ENCODE data around the gene HUWE1.
"Not testable (repeated sequence)": the region's sequence is repeated elsewhere in the genome, so short reads cannot be mapped to it uniquely, and the experiment has no call there.

Gene HUWE1

GRCh38 chrX:53686151-53686885, at the start of gene HUWE1:
HUWE1 (minus strand) TSS chrX:53686719; CDS start chrX:53654107, 32,612 bp downstream.
- DNase-seq = peak in 55 of 56 donors; percentile 2 to 81 (median 57)

- DNase-seq = peak in 3 of 56 donors; percentile 0
Observed at GRCh38 chrX:53732797-53733196, 46.3 kb upstream of the HUWE1 start.

GRCh38 chrX:53729751-53730150, 43.2 kb upstream of the HUWE1 start:
- DNase-seq = no peak

GRCh38 chrX:53728506-53728905, 42.0 kb upstream of the HUWE1 start:
- no peak for DNase-seq

- DNase-seq = no peak
Observed at GRCh38 chrX:53724872-53725271, 38.4 kb upstream of the HUWE1 start.

GRCh38 chrX:53723381-53723780, 36.9 kb upstream of the HUWE1 start:
- no peak for DNase-seq

GRCh38 chrX:53721610-53722009, 35.1 kb upstream of the HUWE1 start:
- not testable (repeated sequence) for DNase-seq

GRCh38 chrX:53719666-53720065, 33.1 kb upstream of the HUWE1 start:
- not testable (repeated sequence) for DNase-seq

GRCh38 chrX:53718073-53718472, 31.6 kb upstream of the HUWE1 start:
- DNase-seq = no peak

- DNase-seq = no peak
Observed at GRCh38 chrX:53717205-53717604, 30.7 kb upstream of the HUWE1 start.

GRCh38 chrX:53716328-53717088, 30.0 kb upstream of the HUWE1 start:
- no peak for DNase-seq

GRCh38 chrX:53715346-53715924, 28.9 kb upstream of the HUWE1 start:
- DNase-seq = no peak

- no peak for DNase-seq
Observed at GRCh38 chrX:53714580-53715345, 28.2 kb upstream of the HUWE1 start.

- no peak for DNase-seq
Observed at GRCh38 chrX:53713987-53714579, 27.6 kb upstream of the HUWE1 start.

- no peak for DNase-seq
Observed at GRCh38 chrX:53711436-53711835, 24.9 kb upstream of the HUWE1 start.

- no peak for DNase-seq
Observed at GRCh38 chrX:53704854-53705253, 18.3 kb upstream of the HUWE1 start.

- no peak for DNase-seq
Observed at GRCh38 chrX:53704294-53704693, 17.8 kb upstream of the HUWE1 start.

- peak in 20 of 56 donors; percentile 0 to 38 (median 2) for DNase-seq
Observed at GRCh38 chrX:53695946-53696549, 9.5 kb upstream of the HUWE1 start.

GRCh38 chrX:53694642-53695041, 8.1 kb upstream of the HUWE1 start:
- no peak for DNase-seq

- no peak for DNase-seq
Observed at GRCh38 chrX:53688300-53688699, 1.8 kb upstream of the HUWE1 start.

- no peak for DNase-seq
Observed at GRCh38 chrX:53685711-53686110, 808 bp downstream of the HUWE1 start.

Measured in nucleus accumbens (tissue), 56 donors.